Measurements from ENCODE around the gene NEK1.

- TF ChIP-seq, protein P1, sequence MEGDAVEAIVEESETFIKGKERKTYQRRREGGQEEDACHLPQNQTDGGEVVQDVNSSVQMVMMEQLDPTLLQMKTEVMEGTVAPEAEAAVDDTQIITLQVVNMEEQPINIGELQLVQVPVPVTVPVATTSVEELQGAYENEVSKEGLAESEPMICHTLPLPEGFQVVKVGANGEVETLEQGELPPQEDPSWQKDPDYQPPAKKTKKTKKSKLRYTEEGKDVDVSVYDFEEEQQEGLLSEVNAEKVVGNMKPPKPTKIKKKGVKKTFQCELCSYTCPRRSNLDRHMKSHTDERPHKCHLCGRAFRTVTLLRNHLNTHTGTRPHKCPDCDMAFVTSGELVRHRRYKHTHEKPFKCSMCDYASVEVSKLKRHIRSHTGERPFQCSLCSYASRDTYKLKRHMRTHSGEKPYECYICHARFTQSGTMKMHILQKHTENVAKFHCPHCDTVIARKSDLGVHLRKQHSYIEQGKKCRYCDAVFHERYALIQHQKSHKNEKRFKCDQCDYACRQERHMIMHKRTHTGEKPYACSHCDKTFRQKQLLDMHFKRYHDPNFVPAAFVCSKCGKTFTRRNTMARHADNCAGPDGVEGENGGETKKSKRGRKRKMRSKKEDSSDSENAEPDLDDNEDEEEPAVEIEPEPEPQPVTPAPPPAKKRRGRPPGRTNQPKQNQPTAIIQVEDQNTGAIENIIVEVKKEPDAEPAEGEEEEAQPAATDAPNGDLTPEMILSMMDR (conservative IDR thresholded peaks at IDR 0.05; ENCODE audit: low read length), result no peak
- TF ChIP-seq EZH2phosphoT487 (IDR thresholded peaks at IDR 0.05; ENCODE audit: borderline replicate concordance), result no peak
These were observed 19.3 kb downstream of the NEK1 start for GRCh38 chr4:169593050-169593560.

Measured in Loucy (cell line).